ENCODE data around the gene LMO2. TPM values are rescaled to one million over a fixed set of nuclear protein-coding genes. Genes with fewer than 3 reads are reported as not detected.

LMO2 gene
- total RNA-seq, 1 experiment from 2014 or later = 0.64 TPM

GRCh38 chr11:33910958-33911339, 19.1 kb upstream of the LMO2 start:
- in situ Hi-C loops (cut with HindIII; ENCODE audit: low pct_unique_long_range_greater_than_20kb, low sequenced_read_pairs) (no loop called here), intact Hi-C loops (cut with micrococcal nuclease; ENCODE audit: unreplicated experiment) (no loop called here)
- POLR2A ChIA-PET = interaction anchor here (0.6 kb wide), 2 partner anchors 8 to 279 kb away, joined by 3 to 4 read pairs; no protein-coding TSS in a partner anchor
- Histone ChIP-seq H3K4me3 (ENCODE audit: low read depth in 2 of 2, low read length in 2 of 2) (no peak overlapping the region), H3K27ac (ENCODE audit: low read length) (no peak overlapping the region), H3K36me3 (ENCODE audit: control insufficient read depth, insufficient read depth, low read length) (no peaks in the 10 kb centered on the region), H3K9me3 (ENCODE audit: control insufficient read depth, insufficient read depth, low read depth, low read length) (no peaks in the 10 kb centered on the region), H3K27me3 (ENCODE audit: control insufficient read depth, insufficient read depth, low read length) (peaks cover 2% of the 10 kb centered on the region; the same call in 1 of the 2 replicates), H3K4me1 (ENCODE audit: control insufficient read depth, insufficient read depth, low read length) (no peaks in the 10 kb centered on the region)
- CTCF ChIA-PET = no interaction called here
- DNase-seq (ENCODE audit: low read depth, low spot score) = no peak
- TF ChIP-seq POLR2AphosphoS5 (IDR thresholded peaks at IDR 0.05; ENCODE audit: low read depth, low read length) (no peak), CTCF (IDR thresholded peaks at IDR 0.05) (no peak), SIN3A (IDR thresholded peaks at IDR 0.05; ENCODE audit: borderline replicate concordance, insufficient read depth, low read depth, low read length) (no peak), TCF7L2 (IDR thresholded peaks at IDR 0.05; ENCODE audit: low read depth, low read length) (no peak), REST (IDR thresholded peaks at IDR 0.05; ENCODE audit: insufficient read depth in 1 of 2, low read depth in 2 of 2, low read length in 1 of 2) (no peak)
- ATAC-seq = no peak
- no TSS peak for BruUV-seq (replicated peaks)

- intact Hi-C loops (cut with micrococcal nuclease; ENCODE audit: unreplicated experiment) = no loop called here
- POLR2A ChIA-PET = interaction anchor here (0.6 kb wide), 2 partner anchors 9 to 278 kb away, joined by 3 to 4 read pairs; no protein-coding TSS in a partner anchor
- H3K36me3 ChIP-seq (ENCODE audit: control insufficient read depth, insufficient read depth, low read length) = no peaks in the 10 kb centered on the region
- H3K4me1 ChIP-seq (ENCODE audit: control insufficient read depth, insufficient read depth, low read length) = no peaks in the 10 kb centered on the region
- no TSS peak for BruUV-seq (replicated peaks)
- H3K9me3 ChIP-seq (ENCODE audit: control insufficient read depth, insufficient read depth, low read depth, low read length) = no peaks in the 10 kb centered on the region
- peaks cover 2% of the 10 kb centered on the region; the same call in 1 of the 2 replicates for H3K27me3 ChIP-seq (ENCODE audit: control insufficient read depth, insufficient read depth, low read length)
- no peak overlapping the region for H3K4me3 ChIP-seq (ENCODE audit: low read depth in 2 of 2, low read length in 2 of 2)
- in situ Hi-C loops (cut with HindIII; ENCODE audit: low pct_unique_long_range_greater_than_20kb, low sequenced_read_pairs) = no loop called here
- ATAC-seq (no peak), DNase-seq (ENCODE audit: low read depth, low spot score) (no peak)
- CTCF ChIA-PET = no interaction called here
- H3K27ac ChIP-seq (ENCODE audit: low read length) = no peak overlapping the region
- TF ChIP-seq SIN3A (IDR thresholded peaks at IDR 0.05; ENCODE audit: borderline replicate concordance, insufficient read depth, low read depth, low read length) = no peak
- TF ChIP-seq CTCF (IDR thresholded peaks at IDR 0.05) = no peak
- TF ChIP-seq POLR2AphosphoS5 (IDR thresholded peaks at IDR 0.05; ENCODE audit: low read depth, low read length) = no peak
- TF ChIP-seq REST (IDR thresholded peaks at IDR 0.05; ENCODE audit: insufficient read depth in 1 of 2, low read depth in 2 of 2, low read length in 1 of 2) = no peak
- TF ChIP-seq TCF7L2 (IDR thresholded peaks at IDR 0.05; ENCODE audit: low read depth, low read length) = no peak
These were observed 18.6 kb upstream of the LMO2 start for GRCh38 chr11:33910296-33910957.
